HAP-1 (cell line): ENCODE data around the gene DYRK1A.
A peak's percentile ranks its signal among the peaks of the same experiment; 100 is the strongest.

ENCODE experiments used
- DNase-seq, 2 experiments: peaks; one replicate each; pipeline ENCODE4 v3.0.0-alpha.2; 2016 to 2020; ENCODE audit warnings: low spot score in 2 of 2
- H3K27me3 ChIP-seq: fragments of 250-450 bp; sonication (Bioruptor Pico); 2 replicates; pipeline ENCODE4 v1.5.1; 2020; ENCODE audit warnings: low read depth, mild to moderate bottlenecking, moderate library complexity
- H3K36me3 ChIP-seq: fragments of 250-450 bp; sonication (Bioruptor Pico); replicated peaks from 2 replicates; pipeline ENCODE4 v1.5.1; 2020; ENCODE audit warnings: mild to moderate bottlenecking
- H3K4me1 ChIP-seq: fragments of 250-450 bp; sonication (Bioruptor Pico); 2 replicates; pipeline ENCODE4 v1.5.1; 2020; ENCODE audit warnings: mild to moderate bottlenecking
- H3K4me3 ChIP-seq: fragments of 250-450 bp; sonication (Bioruptor Pico); 2 replicates; pipeline ENCODE4 v1.5.1; 2020; ENCODE audit warnings: mild to moderate bottlenecking, moderate library complexity
- H3K9me3 ChIP-seq: fragments of 250-450 bp; sonication (Bioruptor Pico); 2 replicates; pipeline ENCODE4 v1.5.1; 2020; ENCODE audit warnings: mild to moderate bottlenecking, moderate library complexity
- in situ Hi-C: fragments of 300-500 bp; cut with MboI; formaldehyde crosslinking; loops from 3 replicates; pipeline ENCODE4 v1.14.3; 2020; ENCODE audit warnings: low sequenced_read_pairs, inconsistent platforms, mixed read lengths

The DYRK1A gene

GRCh38 chr21:37346841-37347430, 19.6 kb upstream of the DYRK1A start:
- H3K9me3 ChIP-seq = peaks cover 5% of the 10 kb centered on the region
- no peaks in the 10 kb centered on the region for H3K27me3 ChIP-seq
- DNase-seq = no peak
- no peak overlapping the region for H3K4me3 ChIP-seq
- H3K4me1 ChIP-seq = no peaks in the 10 kb centered on the region
- in situ Hi-C loops = no loop called here
- H3K36me3 ChIP-seq = no peaks in the 10 kb centered on the region

GRCh38 chr21:37348664-37349063, 17.9 kb upstream of the DYRK1A start:
- no peaks in the 10 kb centered on the region for H3K27me3 ChIP-seq
- H3K4me3 ChIP-seq = no peak overlapping the region
- in situ Hi-C loops = no loop called here
- peaks cover 5% of the 10 kb centered on the region for H3K9me3 ChIP-seq
- no peak for DNase-seq
- no peaks in the 10 kb centered on the region for H3K36me3 ChIP-seq
- H3K4me1 ChIP-seq = no peaks in the 10 kb centered on the region

GRCh38 chr21:37350472-37350871, 16.1 kb upstream of the DYRK1A start:
- Histone ChIP-seq H3K36me3 (no peaks in the 10 kb centered on the region), H3K9me3 (peaks cover 8% of the 10 kb centered on the region), H3K4me1 (no peaks in the 10 kb centered on the region), H3K4me3 (no peak overlapping the region), H3K27me3 (peaks cover 3% of the 10 kb centered on the region; the same call in 1 of the 2 replicates)
- in situ Hi-C loops = no loop called here
- DNase-seq = no peak

- H3K36me3 ChIP-seq = no peaks in the 10 kb centered on the region
- DNase-seq = no peak
- peaks cover 3% of the 10 kb centered on the region; the same call in 1 of the 2 replicates for H3K27me3 ChIP-seq
- H3K4me3 ChIP-seq = no peak overlapping the region
- in situ Hi-C loops = no loop called here
- peaks cover 4% of the 10 kb centered on the region for H3K4me1 ChIP-seq
- H3K9me3 ChIP-seq = 0 out of 2 replicates have a peak, but pooled peaks cover 3% of the 10 kb centered on the region
Observed at GRCh38 chr21:37356706-37357105, 9.9 kb upstream of the DYRK1A start.

- peaks cover 4% of the 10 kb centered on the region for H3K4me1 ChIP-seq
- H3K9me3 ChIP-seq = 0 out of 2 replicates have a peak, but pooled peaks cover 3% of the 10 kb centered on the region
- H3K36me3 ChIP-seq = no peaks in the 10 kb centered on the region
- no peak overlapping the region for H3K4me3 ChIP-seq
- H3K27me3 ChIP-seq = peaks cover 3% of the 10 kb centered on the region; the same call in 1 of the 2 replicates
- no peak for DNase-seq
- in situ Hi-C loops = no loop called here
Observed at GRCh38 chr21:37357691-37358090, 8.9 kb upstream of the DYRK1A start.

- in situ Hi-C loops = no loop called here
- Histone ChIP-seq H3K27me3 (peaks cover 3% of the 10 kb centered on the region; the same call in 1 of the 2 replicates), H3K4me3 (no peak overlapping the region), H3K36me3 (no peaks in the 10 kb centered on the region), H3K4me1 (peaks cover 4% of the 10 kb centered on the region), H3K9me3 (0 out of 2 replicates have a peak, but pooled peaks cover 3% of the 10 kb centered on the region)
- DNase-seq = no peak
Observed at GRCh38 chr21:37358397-37358796, 8.2 kb upstream of the DYRK1A start.

GRCh38 chr21:37363936-37364335, 2.6 kb upstream of the DYRK1A start:
- peaks cover 5% of the 10 kb centered on the region for H3K4me1 ChIP-seq
- H3K4me3 ChIP-seq = no peak overlapping the region
- no peak for DNase-seq
- in situ Hi-C loops = no loop called here
- no peaks in the 10 kb centered on the region for H3K9me3 ChIP-seq
- no peaks in the 10 kb centered on the region for H3K27me3 ChIP-seq
- H3K36me3 ChIP-seq = peaks cover 3% of the 10 kb centered on the region; the same call in 1 of the 2 replicates

GRCh38 chr21:37364722-37365121, 1.9 kb upstream of the DYRK1A start:
- Histone ChIP-seq H3K9me3 (no peaks in the 10 kb centered on the region), H3K4me3 (no peak overlapping the region), H3K36me3 (peaks cover 3% of the 10 kb centered on the region; the same call in 1 of the 2 replicates), H3K4me1 (peaks cover 5% of the 10 kb centered on the region), H3K27me3 (no peaks in the 10 kb centered on the region)
- DNase-seq = no peak
- in situ Hi-C loops = no loop called here

- peak; percentile 43 to 75 for DNase-seq
- Histone ChIP-seq H3K36me3 (peaks cover 3% of the 10 kb centered on the region; the same call in 1 of the 2 replicates), H3K9me3 (no peaks in the 10 kb centered on the region), H3K4me3 (peak overlapping the region; percentile 62), H3K27me3 (no peaks in the 10 kb centered on the region), H3K4me1 (peaks cover 8% of the 10 kb centered on the region)
- in situ Hi-C loops = no loop called here
Observed at GRCh38 chr21:37365517-37366481, 774 bp upstream of the DYRK1A start.

- Histone ChIP-seq H3K4me1 (peaks cover 16% of the 10 kb centered on the region), H3K27me3 (no peaks in the 10 kb centered on the region), H3K4me3 (peak overlapping the region; percentile 85), H3K36me3 (peaks cover 3% of the 10 kb centered on the region; the same call in 1 of the 2 replicates), H3K9me3 (no peaks in the 10 kb centered on the region)
- DNase-seq = no peak
- in situ Hi-C loops = no loop called here
Observed at GRCh38 chr21:37367336-37367702, 746 bp downstream of the DYRK1A start.

GRCh38 chr21:37367703-37368540, 1.3 kb downstream of the DYRK1A start:
- Histone ChIP-seq H3K9me3 (no peaks in the 10 kb centered on the region), H3K36me3 (peaks cover 3% of the 10 kb centered on the region; the same call in 1 of the 2 replicates), H3K4me1 (peaks cover 16% of the 10 kb centered on the region), H3K27me3 (no peaks in the 10 kb centered on the region), H3K4me3 (peak overlapping the region; percentile 59)
- peak; percentile 19 to 43 for DNase-seq
- in situ Hi-C loops = no loop called here

- H3K4me3 ChIP-seq = peak overlapping the region; percentile 59
- peaks cover 3% of the 10 kb centered on the region; the same call in 1 of the 2 replicates for H3K36me3 ChIP-seq
- no peaks in the 10 kb centered on the region for H3K27me3 ChIP-seq
- no peaks in the 10 kb centered on the region for H3K9me3 ChIP-seq
- DNase-seq = no peak
- in situ Hi-C loops = no loop called here
- peaks cover 21% of the 10 kb centered on the region for H3K4me1 ChIP-seq
Observed at GRCh38 chr21:37368541-37369279, 2.1 kb downstream of the DYRK1A start.
